HG03280 (cell line): ENCODE results near the gene MAL.
"Not testable (repeated sequence)": the region's sequence is repeated elsewhere in the genome, so short reads cannot be mapped to it uniquely, and the experiment has no call there.

Source experiments
- ATAC-seq: cut with Tn5 transposase; IDR thresholded peaks from one replicate; pipeline ENCODE4 v1.9.1; 2021; ENCODE audit warnings: mild to moderate bottlenecking, moderate library complexity; ENCODE audit not compliant: unreplicated experiment

The MAL gene

DNA sequence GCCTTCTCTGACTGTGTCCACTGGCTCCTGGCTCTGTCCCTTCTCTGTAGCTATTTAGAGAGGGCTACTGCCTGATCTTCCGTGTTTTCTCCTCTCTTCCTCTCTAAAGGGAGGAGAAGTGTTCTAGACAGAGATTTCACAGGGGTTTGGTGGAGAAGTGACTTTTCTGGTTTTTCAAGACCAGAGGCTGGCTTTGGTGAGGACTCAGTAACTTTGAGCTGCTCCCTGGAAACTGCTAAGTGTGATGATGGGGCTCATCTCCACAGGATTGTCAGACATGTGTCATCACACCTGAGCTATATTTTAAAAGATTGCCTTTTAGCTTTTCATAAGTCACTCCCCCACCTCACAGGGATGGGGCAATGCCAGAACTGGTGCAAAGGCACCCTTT, 6.2 kb downstream of the MAL start:
- ATAC-seq: no peak

- no peak for ATAC-seq
Measured at GRCh38 chr2:95032341-95032740, 6.8 kb downstream of the MAL start.

- ATAC-seq: no peak
Measured at GRCh38 chr2:95032868-95033603, 7.5 kb downstream of the MAL start.

GRCh38 chr2:95034221-95034620, 8.7 kb downstream of the MAL start:
- ATAC-seq: no peak

GRCh38 chr2:95034818-95035217, 9.3 kb downstream of the MAL start:
- no peak for ATAC-seq

DNA sequence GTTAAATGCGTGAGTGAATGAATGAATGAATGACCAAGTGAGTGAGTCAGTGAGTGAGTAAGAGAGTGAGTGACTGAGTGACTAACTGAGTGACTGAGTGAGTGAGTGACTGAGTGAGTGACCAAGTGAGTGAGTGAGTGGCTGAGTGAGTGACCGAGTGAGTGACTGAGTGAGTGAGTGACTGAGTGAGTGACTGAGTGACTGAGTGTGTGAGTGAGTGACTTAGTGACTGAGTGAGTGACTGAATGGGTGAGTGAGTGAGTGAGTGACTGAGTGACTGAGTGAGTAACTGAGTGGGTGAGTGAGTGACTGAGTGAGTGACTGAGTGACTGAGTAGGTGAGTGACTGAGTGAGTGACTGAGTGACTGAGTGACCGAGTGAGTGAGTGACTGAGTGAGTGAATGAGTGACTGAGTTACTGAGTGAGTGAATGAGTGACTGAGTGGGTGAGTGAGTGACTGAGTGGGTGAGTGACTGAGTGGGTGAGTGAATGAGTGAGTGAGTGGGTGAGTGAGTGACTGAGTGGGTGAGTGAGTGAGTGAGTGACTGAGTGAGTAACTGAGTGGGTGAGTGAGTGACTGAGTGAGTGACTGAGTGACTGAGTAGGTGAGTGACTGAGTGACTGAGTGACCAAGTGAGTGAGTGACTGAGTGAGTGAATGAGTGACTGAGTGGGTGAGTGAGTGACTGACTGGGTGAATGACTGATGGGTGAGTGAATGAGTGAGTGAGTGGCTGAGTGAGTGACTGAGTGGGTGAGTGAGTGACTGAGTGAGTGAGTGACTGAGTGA, 11.3 kb downstream of the MAL start:
- ATAC-seq: no peak

GRCh38 chr2:95037384-95037839, 11.9 kb downstream of the MAL start:
- no peak for ATAC-seq

DNA sequence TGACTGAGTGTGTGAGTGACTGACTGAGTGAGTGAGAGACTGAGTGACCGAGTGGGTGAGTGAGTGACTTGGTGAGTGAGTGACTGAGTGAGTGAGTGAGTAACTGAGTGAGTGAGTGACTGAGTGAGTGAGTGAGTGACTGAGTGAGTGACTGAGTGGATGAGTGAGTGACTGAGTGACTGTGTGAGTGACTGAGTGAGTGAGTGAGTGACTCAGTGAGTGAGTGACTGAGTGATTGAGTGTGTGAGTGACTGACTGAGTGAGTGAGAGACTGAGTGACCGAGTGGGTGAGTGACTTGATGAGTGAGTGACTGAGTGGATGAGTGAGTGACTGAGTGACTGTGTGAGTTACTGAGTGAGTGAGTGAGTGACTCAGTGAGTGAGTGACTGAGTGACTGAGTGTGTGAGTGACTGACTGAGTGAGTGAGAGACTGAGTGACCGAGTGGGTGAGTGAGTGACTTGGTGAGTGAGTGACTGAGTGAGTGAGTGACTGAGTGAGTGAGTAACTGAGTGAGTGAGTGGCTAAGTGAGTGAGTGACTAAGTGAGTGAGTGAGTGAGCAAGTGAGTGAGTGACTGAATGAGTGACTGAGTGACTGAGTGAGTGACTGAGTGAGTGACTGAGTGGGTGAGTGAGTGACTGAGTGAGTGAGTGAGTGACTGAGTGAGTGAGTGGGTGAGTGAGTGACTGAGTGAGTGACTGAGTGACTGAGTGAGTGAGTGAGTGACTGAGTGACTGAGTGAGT, 12.5 kb downstream of the MAL start:
- ATAC-seq: not testable (repeated sequence)

- ATAC-seq: no peak
Measured at GRCh38 chr2:95038635-95039298, 13.3 kb downstream of the MAL start.

GRCh38 chr2:95039363-95039762, 13.9 kb downstream of the MAL start:
- ATAC-seq: no peak

DNA sequence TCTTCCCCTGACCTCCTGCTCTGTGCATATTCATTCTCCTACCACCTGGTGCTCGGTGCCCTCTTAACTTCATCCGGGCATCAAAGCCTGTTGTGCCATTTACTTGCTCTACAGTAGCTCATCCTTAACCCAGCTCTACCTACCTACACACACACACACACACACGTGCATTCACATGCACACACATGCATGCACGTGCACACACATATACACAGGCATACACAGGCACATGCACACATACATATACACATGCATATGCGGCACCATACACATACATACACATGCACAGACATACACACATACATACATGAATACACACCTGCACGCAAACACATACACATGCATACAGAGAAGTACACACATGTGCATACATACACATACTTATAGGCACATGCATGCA, 14.5 kb downstream of the MAL start:
- ATAC-seq: no peak

- no peak for ATAC-seq
Measured at GRCh38 chr2:95040426-95040825, 14.9 kb downstream of the MAL start.

GRCh38 chr2:95041060-95041823, 15.7 kb downstream of the MAL start:
- no peak for ATAC-seq

DNA sequence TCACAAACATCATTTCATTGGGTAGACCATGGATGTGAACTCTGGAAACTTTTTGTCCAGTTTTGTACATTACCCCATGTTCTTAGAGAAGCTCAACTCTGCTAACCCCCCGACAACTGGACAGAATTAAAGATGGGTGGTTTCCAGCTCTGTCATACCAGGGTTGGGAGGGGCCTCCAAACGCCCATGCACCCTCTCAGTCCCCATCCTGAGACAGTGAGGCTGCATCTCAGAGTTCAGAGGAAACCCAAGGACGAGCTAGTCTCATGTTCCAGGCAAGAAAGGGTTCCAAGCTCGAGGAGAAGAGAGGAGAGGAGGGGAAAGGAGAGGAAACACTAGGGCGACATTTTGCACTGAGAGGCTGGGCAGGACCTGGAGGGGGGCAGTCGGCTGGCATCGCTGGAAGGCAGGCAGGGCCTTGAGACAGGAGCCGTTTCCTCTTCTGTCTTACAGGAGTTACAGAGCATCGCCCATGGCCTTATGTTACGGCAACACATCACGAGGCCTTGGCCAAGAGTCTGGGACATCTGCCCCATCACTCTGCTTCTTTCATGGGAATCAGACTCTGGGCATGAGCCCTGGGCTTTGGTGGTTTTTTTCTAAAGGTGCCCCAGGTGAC, 16.4 kb downstream of the MAL start:
- no peak for ATAC-seq

- no peak for ATAC-seq
Measured at GRCh38 chr2:95042472-95043271, 17.2 kb downstream of the MAL start.

DNA sequence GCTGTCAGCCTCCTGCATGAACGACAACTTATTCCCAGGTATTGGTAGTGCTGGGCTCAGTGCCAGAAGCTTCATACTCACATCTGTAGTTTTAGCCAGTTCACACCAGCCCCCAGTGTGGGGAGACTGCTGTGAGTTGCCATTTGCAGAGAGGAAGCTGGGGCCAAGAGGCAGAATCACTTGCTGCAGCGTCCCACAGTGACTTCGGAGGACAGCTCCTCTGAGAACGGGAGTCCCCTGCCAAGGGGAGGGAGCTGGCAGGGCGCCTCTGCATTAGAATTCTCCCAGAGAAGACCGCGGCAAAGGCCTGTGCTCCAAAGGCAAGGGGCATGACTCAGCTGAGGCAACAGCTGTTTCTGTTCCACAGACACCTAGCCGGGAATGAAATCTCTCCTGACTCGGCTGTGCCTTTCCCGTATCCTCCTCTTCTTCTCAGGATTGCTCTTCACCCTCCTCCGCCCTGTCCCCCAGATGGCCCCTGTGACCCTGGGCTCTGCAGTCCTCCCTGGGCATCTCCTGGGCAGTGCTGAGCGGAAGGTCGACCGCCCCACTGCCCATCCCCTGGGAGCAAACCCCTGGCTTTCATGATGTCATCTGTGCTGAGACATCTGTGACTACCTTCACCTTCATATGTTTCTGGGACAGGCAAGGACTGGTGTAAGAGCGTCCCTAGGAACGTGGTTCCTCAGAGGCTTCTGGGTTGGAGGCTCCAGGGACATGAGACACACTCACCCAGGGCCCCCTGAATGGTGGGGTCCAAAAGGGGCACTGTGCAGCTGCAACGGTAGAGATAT, 18.0 kb downstream of the MAL start:
- ATAC-seq: no peak

- no peak for ATAC-seq
Measured at GRCh38 chr2:95044601-95045000, 19.1 kb downstream of the MAL start.

- ATAC-seq: no peak
Measured at GRCh38 chr2:95046371-95047112, 21.0 kb downstream of the MAL start.
